ENCODE results near the gene GTPBP1. TPM values are rescaled to one million over a fixed set of nuclear protein-coding genes. Genes with fewer than 3 reads are reported as not detected.

Gene GTPBP1
- total RNA-seq, 3 donors from 2014 or later (not counting 1 experiment from before 2014, with no cell fraction given), result 236 to 259 (median 249) TPM

GRCh38 chr22:38674888-38675287, 30.9 kb upstream of the GTPBP1 start:
- Mint-ChIP-seq H3K27ac (no peak overlapping the region), H3K36me3 (peaks cover 7% of the 10 kb centered on the region), H3K4me1 (peaks cover 0 to 4% of the 10 kb centered on the region in 2 donors), H3K4me3 (no peak overlapping the region), H3K27me3 (ENCODE audit: low read depth in 2 of 2) (no peaks in the 10 kb centered on the region), H3K9me3 (no peaks in the 10 kb centered on the region)
- no peaks in the 10 kb centered on the region for H3K4me1 ChIP-seq (ENCODE audit: control insufficient read depth, insufficient read depth, low read length)
- H3K4me3 ChIP-seq (ENCODE audit: low read length), result no peak overlapping the region
- intact Hi-C loops (cut with micrococcal nuclease), result no loop called here
- no peaks in the 10 kb centered on the region for H3K9me3 ChIP-seq (ENCODE audit: control insufficient read depth, insufficient read depth, low read length)
- H3K36me3 ChIP-seq (ENCODE audit: control insufficient read depth, insufficient read depth, low read length), result peaks cover 12% of the 10 kb centered on the region
- no peak for TF ChIP-seq CTCF (IDR thresholded peaks at IDR 0.05)
- no peaks in the 10 kb centered on the region for H3K27me3 ChIP-seq (ENCODE audit: control insufficient read depth, insufficient read depth, low read length)
- 92% methylated on average over 5 of the region's 5 CpGs for WGBS (ENCODE audit: insufficient coverage)
- H3K27ac ChIP-seq (ENCODE audit: low read length), result no peak overlapping the region
- DNase-seq (no peak), ATAC-seq (no peak)

- H3K27me3 ChIP-seq (ENCODE audit: control insufficient read depth, insufficient read depth, low read length), result no peaks in the 10 kb centered on the region
Observed at GRCh38 chr22:38675833-38676232, 29.9 kb upstream of the GTPBP1 start.

GRCh38 chr22:38681582-38682335, 24.0 kb upstream of the GTPBP1 start, which contains the start of gene TOMM22:
Gene TOMM22 (plus strand): TSS chr22:38681957. CDS start chr22:38681979, 22 bp downstream.
- H3K36me3 ChIP-seq (ENCODE audit: control insufficient read depth, insufficient read depth, low read length), result peaks cover 32% of the 10 kb centered on the region
- intact Hi-C loops (cut with micrococcal nuclease), result loop anchor here (2.0 to 5.0 kb wide), 2 partner anchors 19 to 629 kb away; partner anchors contain the start of gene JOSD1
- Mint-ChIP-seq H3K4me3 (peak within 1 kb of the TSS; percentile 97), H3K27ac (peak within 1 kb of the TSS; percentile 88 to 99), H3K4me1 (peaks cover 15 to 16% of the 10 kb centered on the region in 2 donors), H3K9me3 (no peaks in the 10 kb centered on the region), H3K27me3 (ENCODE audit: low read depth in 2 of 2) (no peaks in the 10 kb centered on the region), H3K36me3 (no peaks in the 10 kb centered on the region)
- peak within 1 kb of the TSS; percentile 76 for H3K27ac ChIP-seq (ENCODE audit: low read length)
- no peaks in the 10 kb centered on the region for H3K27me3 ChIP-seq (ENCODE audit: control insufficient read depth, insufficient read depth, low read length)
- peaks cover 14% of the 10 kb centered on the region for H3K4me1 ChIP-seq (ENCODE audit: control insufficient read depth, insufficient read depth, low read length)
- TF ChIP-seq CTCF (IDR thresholded peaks at IDR 0.05), result peak; percentile 46
- DNase-seq (peak; percentile 79 to 91), ATAC-seq (peak; percentile 95 to 99 (median 97))
- under 1% methylated on average over 60 of the region's 60 CpGs for WGBS (ENCODE audit: insufficient coverage)
- H3K4me3 ChIP-seq (ENCODE audit: low read length), result peak within 1 kb of the TSS; percentile 91
- H3K9me3 ChIP-seq (ENCODE audit: control insufficient read depth, insufficient read depth, low read length), result no peaks in the 10 kb centered on the region

More at GRCh38 chr22:38675833-38676232, 29.9 kb upstream of the GTPBP1 start:
- DNase-seq, result no peak
- Histone ChIP-seq H3K4me3 (ENCODE audit: low read length) (no peak overlapping the region), H3K36me3 (ENCODE audit: control insufficient read depth, insufficient read depth, low read length) (peaks cover 9% of the 10 kb centered on the region), H3K27ac (ENCODE audit: low read length) (no peak overlapping the region), H3K4me1 (ENCODE audit: control insufficient read depth, insufficient read depth, low read length) (no peaks in the 10 kb centered on the region), H3K9me3 (ENCODE audit: control insufficient read depth, insufficient read depth, low read length) (no peaks in the 10 kb centered on the region)
- no peaks in the 10 kb centered on the region for H3K27me3 Mint-ChIP-seq (ENCODE audit: low read depth in 2 of 2)
- H3K36me3 Mint-ChIP-seq, result peaks cover 7% of the 10 kb centered on the region
- TF ChIP-seq CTCF (IDR thresholded peaks at IDR 0.05), result no peak
- no peaks in the 10 kb centered on the region for H3K9me3 Mint-ChIP-seq
- intact Hi-C loops (cut with micrococcal nuclease), result no loop called here
- H3K4me1 Mint-ChIP-seq, result peaks cover 0 to 4% of the 10 kb centered on the region in 2 donors
- 100% methylated on average over 3 of the region's 3 CpGs for WGBS (ENCODE audit: insufficient coverage)
- no peak for ATAC-seq
- no peak overlapping the region for H3K4me3 Mint-ChIP-seq
- no peak overlapping the region for H3K27ac Mint-ChIP-seq
